BJ (cell line): ENCODE data around the gene IL17RC. TPM values are rescaled to one million over a fixed set of nuclear protein-coding genes. Genes with fewer than 3 reads are reported as not detected.

Experiments
- CTCF ChIA-PET: fragments of 350-600 bp; formaldehyde crosslinking; extraction: SDS; loops from one replicate; lab custom pipeline; 2021; ENCODE audit warnings: antibody characterized with exemption, inconsistent platforms; lab: Yijun Ruan, JAX
- POLR2A ChIA-PET: fragments of 300-600 bp; sonication (Branson Sonifier 250); formaldehyde crosslinking; extraction: SDS; loops from one replicate; lab custom pipeline; 2021; ENCODE audit warnings: antibody characterized with exemption; lab: Charles Lee
- DNase-seq: peaks from one replicate; pipeline ENCODE4 v3.0.0-alpha.2; 2011; ENCODE audit warnings: low read depth
- H3K27me3 ChIP-seq: 2 replicates; pipeline ENCODE4 v1.6.0; 2011; ENCODE audit warnings: low read length; ENCODE audit not compliant: control insufficient read depth, insufficient read depth
- H3K36me3 ChIP-seq: 2 replicates; pipeline ENCODE4 v1.5.1; 2011; ENCODE audit warnings: low read length; ENCODE audit not compliant: control insufficient read depth, insufficient read depth
- H3K4me3 ChIP-seq: 2 replicates; pipeline ENCODE4 v1.5.1; 2011; ENCODE audit warnings: low read depth, mild to moderate bottlenecking, control low read depth, low read length
- CTCF ChIP-seq: IDR thresholded peaks from 2 replicates; pipeline ENCODE4 v1.5.1; 2011; ENCODE audit warnings: low read depth, mild to moderate bottlenecking, control low read depth, inconsistent platforms, low read length, moderate library complexity; ENCODE audit not compliant: insufficient read depth
- polyA plus RNA-seq: library from polyadenylated mRNA; depleted of rRNA; stranded (reverse); fragments of >200 nt; gene quantifications from 2 replicates; pipeline ENCODE4 v1.2.3, GENCODE V29; 2011

Gene IL17RC
- polyA plus RNA-seq, 1 experiment = 28.1 TPM

GRCh38 chr3:9949626-9950025 is 32.7 kb downstream of the IL17RC start:
- TF ChIP-seq CTCF = no peak
- H3K27me3 ChIP-seq = no peaks in the 10 kb centered on the region
- H3K4me3 ChIP-seq = no peak overlapping the region
- POLR2A ChIA-PET = no interaction called here
- CTCF ChIA-PET = interaction anchor here (0.6 to 1.0 kb wide), 2 partner anchors 17 to 34 kb away, joined by 3 to 4 read pairs; no protein-coding TSS in a partner anchor
- peaks cover 3% of the 10 kb centered on the region for H3K36me3 ChIP-seq
- DNase-seq = no peak

- POLR2A ChIA-PET = no interaction called here
- no peak for DNase-seq
- H3K27me3 ChIP-seq = no peaks in the 10 kb centered on the region
- CTCF ChIA-PET = interaction anchor here (1.2 kb wide), 1 partner anchor 16 kb away, joined by 3 read pairs; no protein-coding TSS in a partner anchor
- H3K36me3 ChIP-seq = peaks cover 3% of the 10 kb centered on the region
- TF ChIP-seq CTCF = no peak
- H3K4me3 ChIP-seq = no peak overlapping the region
Measured at GRCh38 chr3:9951126-9951525, 34.2 kb downstream of the IL17RC start.

- Histone ChIP-seq H3K4me3 (peak overlapping the region; percentile 58), H3K36me3 (peaks cover 3% of the 10 kb centered on the region), H3K27me3 (no peaks in the 10 kb centered on the region)
- CTCF ChIA-PET = interaction anchor here (0.6 to 1.2 kb wide), 2 partner anchors 17 to 260 kb away, joined by 3 read pairs; no protein-coding TSS in a partner anchor
- no peak for TF ChIP-seq CTCF
- no peak for DNase-seq
- POLR2A ChIA-PET = no interaction called here
Measured at GRCh38 chr3:9951598-9951961, 34.7 kb downstream of the IL17RC start.

- Histone ChIP-seq H3K36me3 (peaks cover 3% of the 10 kb centered on the region), H3K27me3 (no peaks in the 10 kb centered on the region), H3K4me3 (peak within 1 kb of the TSS; percentile 58)
- no peak for DNase-seq
- no peak for TF ChIP-seq CTCF
- ChIA-PET CTCF (interaction anchor here (0.6 kb wide), 1 partner anchor 261 kb away, joined by 3 read pairs; no protein-coding TSS in a partner anchor), POLR2A (no interaction called here)
Measured at GRCh38 chr3:9951962-9952805, 35.3 kb downstream of the IL17RC start, which contains the start of gene PRRT3. Gene PRRT3, minus strand, starts transcription at chr3:9952408. Its CDS starts 2,293 bp downstream, at chr3:9950115.

DNA sequence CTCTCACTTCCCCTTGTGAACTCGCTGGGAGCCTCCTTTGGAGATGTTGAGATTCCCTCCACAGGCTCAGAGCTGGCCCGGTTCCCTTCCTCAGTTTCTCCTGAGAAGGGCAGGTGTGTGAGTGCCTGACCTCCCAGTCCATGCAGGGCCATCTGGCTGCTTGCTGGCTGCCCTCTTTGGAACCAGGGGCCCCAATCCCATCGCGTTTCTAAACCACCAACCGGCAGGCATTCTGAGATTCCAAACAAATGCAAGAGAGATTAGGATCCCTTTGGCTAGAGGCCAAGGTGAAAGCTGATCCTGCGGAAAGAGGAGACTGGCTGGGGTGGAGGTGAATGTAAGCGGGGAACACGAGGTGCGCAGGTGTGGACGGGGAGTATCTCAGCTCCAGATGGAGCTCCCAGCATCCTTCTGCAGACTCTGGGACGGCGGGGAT is 38.2 kb downstream of the IL17RC start:
- H3K4me3 ChIP-seq = no peak overlapping the region
- CTCF ChIA-PET = interaction anchor here (0.5 to 1.8 kb wide), 2 partner anchors 9 kb away, joined by 4 to 7 read pairs; no protein-coding TSS in a partner anchor
- POLR2A ChIA-PET = interaction anchor here (0.5 kb wide), 1 partner anchor 98 kb away, joined by 10 read pairs; no protein-coding TSS in a partner anchor
- H3K27me3 ChIP-seq = no peaks in the 10 kb centered on the region
- H3K36me3 ChIP-seq = no peaks in the 10 kb centered on the region
- TF ChIP-seq CTCF = no peak
- no peak for DNase-seq
